PFSK-1 (cell line): ENCODE measurements around the gene SF3B5.

Experiments used
- POLR2AphosphoS5 ChIP-seq: IDR thresholded peaks from 2 replicates; pipeline ENCODE4 v1.6.1; 2012; ENCODE audit warnings: low read depth, mild to moderate bottlenecking, control low read depth, low read length, moderate library complexity
- TF ChIP-seq, protein P1 (sequence below), 2 experiments: IDR thresholded peaks; 2 replicates each; pipeline versions ENCODE4 v1.6.1 to v1.8.0; 2011 to 2012; ENCODE audit warnings: low read depth in 2 of 2, low read length in 2 of 2, control low read depth in 1 of 2, inconsistent platforms in 1 of 2, mild to moderate bottlenecking in 1 of 2, moderate library complexity in 1 of 2; ENCODE audit not compliant: insufficient read depth in 1 of 2

GRCh38 chr6:144106206-144106605 lies 10.8 kb upstream of the SF3B5 start:
- TF ChIP-seq POLR2AphosphoS5 = no peak
- TF ChIP-seq, protein P1, sequence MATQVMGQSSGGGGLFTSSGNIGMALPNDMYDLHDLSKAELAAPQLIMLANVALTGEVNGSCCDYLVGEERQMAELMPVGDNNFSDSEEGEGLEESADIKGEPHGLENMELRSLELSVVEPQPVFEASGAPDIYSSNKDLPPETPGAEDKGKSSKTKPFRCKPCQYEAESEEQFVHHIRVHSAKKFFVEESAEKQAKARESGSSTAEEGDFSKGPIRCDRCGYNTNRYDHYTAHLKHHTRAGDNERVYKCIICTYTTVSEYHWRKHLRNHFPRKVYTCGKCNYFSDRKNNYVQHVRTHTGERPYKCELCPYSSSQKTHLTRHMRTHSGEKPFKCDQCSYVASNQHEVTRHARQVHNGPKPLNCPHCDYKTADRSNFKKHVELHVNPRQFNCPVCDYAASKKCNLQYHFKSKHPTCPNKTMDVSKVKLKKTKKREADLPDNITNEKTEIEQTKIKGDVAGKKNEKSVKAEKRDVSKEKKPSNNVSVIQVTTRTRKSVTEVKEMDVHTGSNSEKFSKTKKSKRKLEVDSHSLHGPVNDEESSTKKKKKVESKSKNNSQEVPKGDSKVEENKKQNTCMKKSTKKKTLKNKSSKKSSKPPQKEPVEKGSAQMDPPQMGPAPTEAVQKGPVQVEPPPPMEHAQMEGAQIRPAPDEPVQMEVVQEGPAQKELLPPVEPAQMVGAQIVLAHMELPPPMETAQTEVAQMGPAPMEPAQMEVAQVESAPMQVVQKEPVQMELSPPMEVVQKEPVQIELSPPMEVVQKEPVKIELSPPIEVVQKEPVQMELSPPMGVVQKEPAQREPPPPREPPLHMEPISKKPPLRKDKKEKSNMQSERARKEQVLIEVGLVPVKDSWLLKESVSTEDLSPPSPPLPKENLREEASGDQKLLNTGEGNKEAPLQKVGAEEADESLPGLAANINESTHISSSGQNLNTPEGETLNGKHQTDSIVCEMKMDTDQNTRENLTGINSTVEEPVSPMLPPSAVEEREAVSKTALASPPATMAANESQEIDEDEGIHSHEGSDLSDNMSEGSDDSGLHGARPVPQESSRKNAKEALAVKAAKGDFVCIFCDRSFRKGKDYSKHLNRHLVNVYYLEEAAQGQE (IDR thresholded peaks at IDR 0.05; ENCODE audit: insufficient read depth in 1 of 2, low read depth in 2 of 2, low read length in 2 of 2) = no peak
